OCI-LY1 (cell line): ENCODE data around the gene ZIM2.

Source experiments
- H2AFZ ChIP-seq: fragments of 200-600 bp; sonication (generic), shearing (Covaris generic); 2 replicates; pipeline ENCODE4 v1.6.0; 2014; ENCODE audit warnings: antibody characterized with exemption, mild to moderate bottlenecking, low read length
- H3F3A ChIP-seq: fragments of 200-600 bp; sonication (generic), shearing (Covaris generic); 2 replicates; pipeline ENCODE4 v1.6.0; 2014; ENCODE audit warnings: mild to moderate bottlenecking, antibody characterized with exemption, low read length, moderate library complexity; ENCODE audit not compliant: insufficient read depth
- H3K27ac ChIP-seq: fragments of 200-600 bp; sonication (generic); 2 replicates; pipeline ENCODE4 v1.5.1; 2014; ENCODE audit warnings: low read length, mixed run types, mild to moderate bottlenecking, low read depth; ENCODE audit not compliant: poor library complexity, severe bottlenecking
- H3K27me3 ChIP-seq: fragments of 200-600 bp; sonication (generic); 2 replicates; pipeline ENCODE4 v1.6.0; 2014; ENCODE audit warnings: antibody characterized with exemption, mild to moderate bottlenecking, low read length, moderate library complexity; ENCODE audit not compliant: insufficient read depth
- H3K36me3 ChIP-seq: fragments of 200-600 bp; sonication (generic); 2 replicates; pipeline ENCODE4 v1.6.1; 2014; ENCODE audit warnings: mild to moderate bottlenecking, antibody characterized with exemption, low read length, moderate library complexity, mixed read lengths; ENCODE audit not compliant: insufficient read depth
- H3K4me1 ChIP-seq: fragments of 200-600 bp; sonication (generic); 2 replicates; pipeline ENCODE4 v1.5.1; 2014; ENCODE audit warnings: mild to moderate bottlenecking, low read length, moderate library complexity; ENCODE audit not compliant: insufficient read depth, severe bottlenecking
- H3K4me2 ChIP-seq: fragments of 200-600 bp; sonication (generic), shearing (Covaris generic); 2 replicates; pipeline ENCODE4 v1.6.1; 2014; ENCODE audit warnings: low read length
- H3K4me3 ChIP-seq: fragments of 200-600 bp; sonication (generic); 2 replicates; pipeline ENCODE4 v1.5.1; 2014; ENCODE audit warnings: low read length, low read depth, mild to moderate bottlenecking, mixed read lengths; ENCODE audit not compliant: poor library complexity, severe bottlenecking
- H3K79me2 ChIP-seq: fragments of 200-600 bp; shearing (Covaris generic); 2 replicates; pipeline ENCODE4 v1.6.1; 2016; ENCODE audit warnings: mixed run types, low read length, mixed read lengths; ENCODE audit not compliant: insufficient read depth
- H3K9ac ChIP-seq: fragments of 200-600 bp; sonication (generic), shearing (Covaris generic); 2 replicates; pipeline ENCODE4 v1.6.1; 2014; ENCODE audit warnings: mild to moderate bottlenecking, low read length, mixed read lengths
- H3K9me2 ChIP-seq: fragments of 200-600 bp; sonication (generic), shearing (Covaris generic); 2 replicates; pipeline ENCODE4 v1.6.1; 2014; ENCODE audit warnings: low read depth, mild to moderate bottlenecking, low read length, mixed read lengths
- H3K9me3 ChIP-seq: fragments of 200-600 bp; shearing (Covaris generic); 2 replicates; pipeline ENCODE4 v1.6.1; 2014; ENCODE audit warnings: low read length, mixed read lengths
- H4K20me1 ChIP-seq: fragments of 200-600 bp; sonication (generic), shearing (Covaris generic); 2 replicates; pipeline ENCODE4 v1.6.0; 2016; ENCODE audit warnings: mild to moderate bottlenecking, low read length; ENCODE audit not compliant: insufficient read depth
- EZH2 ChIP-seq: fragments of 200-600 bp; sonication (generic), shearing (Covaris generic); IDR thresholded peaks from 2 replicates; pipeline ENCODE4 v1.8.0; 2017; ENCODE audit warnings: borderline replicate concordance, mixed run types, mild to moderate bottlenecking, antibody characterized with exemption, low read length, moderate library complexity, mixed read lengths
- TF ChIP-seq, protein P1 (sequence below): fragments of 200-600 bp; sonication (generic), shearing (Covaris generic); IDR thresholded peaks from 2 replicates; pipeline ENCODE4 v1.5.1; 2017; ENCODE audit warnings: mild to moderate bottlenecking, antibody characterized with exemption, low read length, moderate library complexity, mixed read lengths

Gene ZIM2

DNA sequence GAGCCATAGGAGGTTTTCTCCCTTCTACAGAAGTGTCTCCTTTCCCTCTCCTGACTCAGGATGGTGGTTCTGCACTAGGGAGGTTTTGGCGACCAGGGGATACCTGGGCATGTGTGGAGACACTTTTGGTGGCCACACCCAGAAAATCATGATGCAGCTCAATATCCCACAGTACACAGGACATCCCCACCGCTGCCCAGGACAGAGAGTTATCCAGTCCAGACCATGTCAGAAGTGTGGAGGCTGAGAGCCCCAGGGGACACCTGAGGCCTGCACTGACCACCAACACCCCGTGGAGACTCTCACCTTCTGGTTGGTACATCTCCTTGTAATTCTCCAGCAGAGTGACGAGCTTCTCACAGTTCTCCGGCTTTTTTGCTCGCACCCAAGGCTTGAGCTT, 16.6 kb downstream of the ZIM2 start:
- H2AFZ ChIP-seq, result no peak overlapping the region
- no peaks in the 10 kb centered on the region for H3K79me2 ChIP-seq
- no peaks in the 10 kb centered on the region; the same call in 1 of the 2 replicates for H3K27me3 ChIP-seq
- H3K4me2 ChIP-seq, result no peak overlapping the region
- no peaks in the 10 kb centered on the region for H4K20me1 ChIP-seq
- H3K9ac ChIP-seq, result no peak overlapping the region
- no peak overlapping the region for H3K27ac ChIP-seq
- H3K4me3 ChIP-seq, result no peak overlapping the region
- no peaks in the 10 kb centered on the region for H3F3A ChIP-seq
- no peaks in the 10 kb centered on the region for H3K36me3 ChIP-seq
- no peaks in the 10 kb centered on the region for H3K9me3 ChIP-seq
- TF ChIP-seq EZH2, result no peak
- TF ChIP-seq, protein P1, sequence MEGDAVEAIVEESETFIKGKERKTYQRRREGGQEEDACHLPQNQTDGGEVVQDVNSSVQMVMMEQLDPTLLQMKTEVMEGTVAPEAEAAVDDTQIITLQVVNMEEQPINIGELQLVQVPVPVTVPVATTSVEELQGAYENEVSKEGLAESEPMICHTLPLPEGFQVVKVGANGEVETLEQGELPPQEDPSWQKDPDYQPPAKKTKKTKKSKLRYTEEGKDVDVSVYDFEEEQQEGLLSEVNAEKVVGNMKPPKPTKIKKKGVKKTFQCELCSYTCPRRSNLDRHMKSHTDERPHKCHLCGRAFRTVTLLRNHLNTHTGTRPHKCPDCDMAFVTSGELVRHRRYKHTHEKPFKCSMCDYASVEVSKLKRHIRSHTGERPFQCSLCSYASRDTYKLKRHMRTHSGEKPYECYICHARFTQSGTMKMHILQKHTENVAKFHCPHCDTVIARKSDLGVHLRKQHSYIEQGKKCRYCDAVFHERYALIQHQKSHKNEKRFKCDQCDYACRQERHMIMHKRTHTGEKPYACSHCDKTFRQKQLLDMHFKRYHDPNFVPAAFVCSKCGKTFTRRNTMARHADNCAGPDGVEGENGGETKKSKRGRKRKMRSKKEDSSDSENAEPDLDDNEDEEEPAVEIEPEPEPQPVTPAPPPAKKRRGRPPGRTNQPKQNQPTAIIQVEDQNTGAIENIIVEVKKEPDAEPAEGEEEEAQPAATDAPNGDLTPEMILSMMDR, result no peak
- H3K4me1 ChIP-seq, result no peaks in the 10 kb centered on the region
- no peaks in the 10 kb centered on the region for H3K9me2 ChIP-seq

DNA sequence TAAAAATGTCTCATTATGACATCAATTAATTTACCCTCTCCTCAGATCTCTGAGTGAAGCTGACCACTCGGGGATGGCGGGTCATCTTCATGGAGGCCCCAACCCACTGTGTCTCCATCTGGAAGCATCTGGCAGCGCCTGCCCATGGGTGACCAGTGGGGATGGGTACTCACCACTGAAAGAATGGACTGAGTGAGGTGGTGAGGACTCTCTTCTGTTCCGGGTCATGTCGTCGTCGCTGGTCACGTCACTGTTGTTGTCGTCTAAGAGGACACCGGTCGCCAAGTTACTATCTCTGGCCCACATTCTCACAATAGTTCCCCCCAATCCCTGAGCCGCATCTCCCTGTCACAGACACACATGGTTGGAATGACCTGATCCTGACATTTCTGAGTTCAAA, 17.1 kb downstream of the ZIM2 start:
- Histone ChIP-seq H3F3A (no peaks in the 10 kb centered on the region), H4K20me1 (no peaks in the 10 kb centered on the region)

DNA sequence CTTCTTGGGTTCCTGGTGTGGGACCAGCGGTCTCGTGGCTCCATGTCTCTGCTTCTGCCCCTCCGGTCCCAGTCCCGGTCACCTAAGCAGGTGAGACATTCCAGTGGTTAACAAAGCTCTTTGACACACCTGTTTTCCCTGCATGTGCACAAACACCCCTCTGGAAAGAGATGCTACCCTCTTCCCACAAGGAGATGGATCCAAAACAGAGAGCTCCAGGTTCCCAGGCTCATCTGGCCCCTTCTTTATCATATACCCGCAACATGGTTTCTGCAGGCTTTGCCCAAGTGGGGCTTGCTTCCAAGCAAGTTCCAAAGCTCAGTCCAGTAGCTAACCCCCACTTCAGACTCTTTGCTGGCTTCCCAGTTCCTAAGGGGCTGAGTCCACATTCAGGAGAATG, 17.8 kb downstream of the ZIM2 start:
- H3K9ac ChIP-seq, result no peak overlapping the region
- H3K4me3 ChIP-seq, result no peak overlapping the region
- no peak overlapping the region for H3K4me2 ChIP-seq
- no peaks in the 10 kb centered on the region; the same call in 1 of the 2 replicates for H3K27me3 ChIP-seq
- TF ChIP-seq, protein P1, result no peak
- TF ChIP-seq EZH2, result no peak
- no peaks in the 10 kb centered on the region for H3K9me2 ChIP-seq
- no peaks in the 10 kb centered on the region for H3F3A ChIP-seq
- no peaks in the 10 kb centered on the region for H3K79me2 ChIP-seq
- H3K36me3 ChIP-seq, result no peaks in the 10 kb centered on the region
- no peaks in the 10 kb centered on the region for H3K4me1 ChIP-seq
- H2AFZ ChIP-seq, result no peak overlapping the region
- H3K27ac ChIP-seq, result no peak overlapping the region
- no peaks in the 10 kb centered on the region for H3K9me3 ChIP-seq
- no peaks in the 10 kb centered on the region for H4K20me1 ChIP-seq

More for the DNA sequence above, 17.1 kb downstream of the ZIM2 start:
- Histone ChIP-seq H3K4me3 (no peak overlapping the region), H2AFZ (no peak overlapping the region), H3K27me3 (no peaks in the 10 kb centered on the region; the same call in 1 of the 2 replicates), H3K9me2 (no peaks in the 10 kb centered on the region), H3K9ac (no peak overlapping the region), H3K79me2 (no peaks in the 10 kb centered on the region), H3K36me3 (no peaks in the 10 kb centered on the region), H3K4me2 (no peak overlapping the region), H3K9me3 (no peaks in the 10 kb centered on the region), H3K4me1 (no peaks in the 10 kb centered on the region), H3K27ac (no peak overlapping the region)
- no peak for TF ChIP-seq EZH2
- TF ChIP-seq, protein P1, result no peak
